Natural killer cell (primary cell): ENCODE measurements around the gene PANK2. TPM values are rescaled to one million over a fixed set of nuclear protein-coding genes. Genes with fewer than 3 reads are reported as not detected.
"Not testable (repeated sequence)": the region's sequence is repeated elsewhere in the genome, so short reads cannot be mapped to it uniquely, and the experiment has no call there.

Experiments used
- ATAC-seq, 3 donors: fragments of 150-1000 bp in 2 of 3; fragments of 200-7000 bp in 1 of 3; cut with Tn5 transposase; 1 replicate in 1 of 3; 2 replicates in 2 of 3; pipeline ENCODE4 v1.10.0; 2021; ENCODE audit warnings: mild to moderate bottlenecking in 2 of 3, moderate library complexity in 2 of 3
- DNase-seq, 2 donors: peaks; one replicate each; pipeline versions ENCODE4 v3.0.0 to v3.0.0-alpha.2; 2013 to 2021; ENCODE audit warnings: mixed read lengths in 1 of 2
- H3K27ac ChIP-seq: one replicate; pipeline ENCODE4 v1.5.1; 2013; ENCODE audit warnings: mild to moderate bottlenecking, low read length
- H3K27me3 ChIP-seq: one replicate; pipeline ENCODE4 v1.6.1; 2013; ENCODE audit warnings: low read length; ENCODE audit not compliant: control insufficient read depth, insufficient read depth
- H3K36me3 ChIP-seq: one replicate; pipeline ENCODE4 v1.6.1; 2013; ENCODE audit warnings: low read length; ENCODE audit not compliant: control insufficient read depth, insufficient read depth
- H3K4me1 ChIP-seq: one replicate; pipeline ENCODE4 v1.6.1; 2013; ENCODE audit warnings: low read length; ENCODE audit not compliant: control insufficient read depth, insufficient read depth
- H3K4me3 ChIP-seq: one replicate; pipeline ENCODE4 v1.5.1; 2013; ENCODE audit warnings: low read length
- H3K9me3 ChIP-seq: one replicate; pipeline ENCODE4 v1.6.1; 2013; ENCODE audit warnings: low read length; ENCODE audit not compliant: control insufficient read depth, insufficient read depth
- H3K27ac Mint-ChIP-seq, 2 donors: one replicate each; pipeline ENCODE4 v1.8.0; 2022; ENCODE audit warnings: mild to moderate bottlenecking in 2 of 2, mixed read lengths in 2 of 2, moderate library complexity in 1 of 2
- H3K27me3 Mint-ChIP-seq, 2 donors: one replicate each; pipeline ENCODE4 v1.8.0; 2022; ENCODE audit warnings: low read depth in 2 of 2, mixed read lengths in 2 of 2
- H3K36me3 Mint-ChIP-seq: one replicate; pipeline ENCODE4 v1.8.0; 2022; ENCODE audit warnings: mixed read lengths
- H3K4me1 Mint-ChIP-seq, 2 donors: one replicate each; pipeline ENCODE4 v1.8.0; 2022; ENCODE audit warnings: mixed read lengths in 2 of 2
- H3K4me3 Mint-ChIP-seq: one replicate; pipeline ENCODE4 v1.8.0; 2022; ENCODE audit warnings: mild to moderate bottlenecking, moderate library complexity, mixed read lengths
- H3K9me3 Mint-ChIP-seq, 2 donors: one replicate each; pipeline ENCODE4 v1.8.0; 2022; ENCODE audit warnings: mixed read lengths in 2 of 2
- CTCF ChIP-seq: fragments of 200-600 bp; IDR thresholded peaks from one replicate; pipeline ENCODE4 v1.8.0; 2022; ENCODE audit warnings: antibody characterized with exemption
- WGBS: methylation state at CpG from one replicate; pipeline ENCODE4 v1.1.7; 2013; ENCODE audit warnings: missing lambda C conversion rate; ENCODE audit not compliant: insufficient coverage; 5-methylcytosine and 5-hydroxymethylcytosine counted together
- intact Hi-C: fragments of 100-400 bp; cut with micrococcal nuclease; formaldehyde crosslinking; loops from one replicate; pipeline ENCODE4 v1.14.2; 2022
- total RNA-seq, 4 donors: library from RNA; stranded (reverse); fragments of 120-200 nt in 1 of 4; gene quantifications; one replicate each; pipeline versions ENCODE4 v1.2.3 to v1.2.4, GENCODE V29; 2013 to 2022

PANK2 gene
- total RNA-seq, 3 donors from 2014 or later (not counting 1 experiment from before 2014, with no cell fraction given): 50.5 to 74.3 (median 61.3) TPM

- WGBS: 67% methylated on average over 5 of the region's 9 CpGs
- H3K27me3 Mint-ChIP-seq: no peaks in the 10 kb centered on the region
Observed at GRCh38 chr20:3875378-3875974, 13.7 kb upstream of the PANK2 start.

GRCh38 chr20:3876000-3876399 lies 13.2 kb upstream of the PANK2 start:
- peak overlapping the region in 1 of 2 donors; percentile 70 for H3K27ac Mint-ChIP-seq
- DNase-seq (no peak), ATAC-seq (no peak)
- H3K4me3 Mint-ChIP-seq: no peak overlapping the region
- H3K9me3 Mint-ChIP-seq: no peaks in the 10 kb centered on the region
- no peak overlapping the region for H3K27ac ChIP-seq
- H3K27me3 Mint-ChIP-seq: no peaks in the 10 kb centered on the region
- no peak overlapping the region for H3K4me3 ChIP-seq
- no peaks in the 10 kb centered on the region for H3K9me3 ChIP-seq
- peaks cover 9% of the 10 kb centered on the region for H3K36me3 ChIP-seq
- H3K4me1 ChIP-seq: no peaks in the 10 kb centered on the region
- no peaks in the 10 kb centered on the region for H3K36me3 Mint-ChIP-seq
- intact Hi-C loops: no loop called here
- WGBS: 80% methylated on average over 1 of the region's 1 CpG
- TF ChIP-seq CTCF: no peak
- H3K27me3 ChIP-seq: no peaks in the 10 kb centered on the region
- H3K4me1 Mint-ChIP-seq: peaks cover 15 to 26% of the 10 kb centered on the region in 2 donors

More at GRCh38 chr20:3875378-3875974, 13.7 kb upstream of the PANK2 start:
- DNase-seq: no peak
- intact Hi-C loops: no loop called here
- Mint-ChIP-seq H3K27ac (peak overlapping the region in 1 of 2 donors; percentile 70), H3K4me1 (peaks cover 15 to 26% of the 10 kb centered on the region in 2 donors), H3K9me3 (no peaks in the 10 kb centered on the region), H3K36me3 (no peaks in the 10 kb centered on the region), H3K4me3 (no peak overlapping the region)
- Histone ChIP-seq H3K27me3 (no peaks in the 10 kb centered on the region), H3K4me1 (no peaks in the 10 kb centered on the region), H3K4me3 (no peak overlapping the region), H3K27ac (no peak overlapping the region), H3K36me3 (peaks cover 9% of the 10 kb centered on the region), H3K9me3 (no peaks in the 10 kb centered on the region)
- no peak for TF ChIP-seq CTCF
- no peak for ATAC-seq

DNA sequence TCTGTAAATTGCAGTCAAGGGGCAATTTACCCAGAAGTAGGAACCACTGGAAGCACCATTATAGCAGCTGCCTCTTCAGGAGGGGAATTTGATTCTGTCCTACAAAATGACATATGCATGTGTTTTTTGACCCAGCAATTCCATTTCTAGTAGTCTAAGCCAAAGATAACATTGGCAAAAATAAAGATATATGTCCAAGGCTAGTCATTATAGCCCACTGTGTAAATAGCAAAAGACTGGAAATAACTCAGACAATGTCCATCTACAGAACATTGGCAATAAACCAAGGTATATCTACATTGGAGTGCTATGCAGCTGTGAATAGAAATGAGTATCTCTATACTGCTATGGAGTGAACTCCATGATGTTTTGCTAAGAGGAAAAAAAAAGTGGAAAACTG lies 12.5 kb upstream of the PANK2 start:
- no peaks in the 10 kb centered on the region for H3K9me3 ChIP-seq
- Mint-ChIP-seq H3K4me1 (peaks cover 15 to 26% of the 10 kb centered on the region in 2 donors), H3K27me3 (no peaks in the 10 kb centered on the region), H3K4me3 (no peak overlapping the region), H3K9me3 (no peaks in the 10 kb centered on the region), H3K27ac (no peak overlapping the region), H3K36me3 (no peaks in the 10 kb centered on the region)
- TF ChIP-seq CTCF: no peak
- intact Hi-C loops: no loop called here
- no peak for ATAC-seq
- H3K4me3 ChIP-seq: no peak overlapping the region
- H3K36me3 ChIP-seq: peaks cover 9% of the 10 kb centered on the region
- DNase-seq: no peak
- no peaks in the 10 kb centered on the region for H3K4me1 ChIP-seq
- no peak overlapping the region for H3K27ac ChIP-seq
- H3K27me3 ChIP-seq: no peaks in the 10 kb centered on the region

- WGBS: 77% methylated on average over 4 of the region's 4 CpGs
- H3K4me3 ChIP-seq, H3K27ac ChIP-seq, H3K4me3 Mint-ChIP-seq, H3K36me3 ChIP-seq, H3K27ac Mint-ChIP-seq, H3K4me1 ChIP-seq, H3K27me3 Mint-ChIP-seq, intact Hi-C loops, H3K36me3 Mint-ChIP-seq, DNase-seq, ATAC-seq, H3K9me3 ChIP-seq, H3K27me3 ChIP-seq, H3K9me3 Mint-ChIP-seq: not testable (repeated sequence)
- H3K4me1 Mint-ChIP-seq: peaks cover 7 to 20% of the 10 kb centered on the region in 2 donors
Observed at GRCh38 chr20:3878921-3879274, 10.3 kb upstream of the PANK2 start.
